ENCODE data around the gene RNH1.

- TF ChIP-seq CTCF (IDR thresholded peaks at IDR 0.05; ENCODE audit: poor library complexity) (no peak), EZH2 (IDR thresholded peaks at IDR 0.05; ENCODE audit: borderline replicate concordance) (no peak)
Measured at GRCh38 chr11:464316-464715, 42.7 kb downstream of the RNH1 start.
